GM19328 (cell line): ENCODE results near the gene CTF1.

Experiments
- ATAC-seq: cut with Tn5 transposase; IDR thresholded peaks from one replicate; pipeline ENCODE4 v1.9.1; 2021; ENCODE audit warnings: mild to moderate bottlenecking, moderate library complexity; ENCODE audit not compliant: unreplicated experiment

The CTF1 gene

DNA sequence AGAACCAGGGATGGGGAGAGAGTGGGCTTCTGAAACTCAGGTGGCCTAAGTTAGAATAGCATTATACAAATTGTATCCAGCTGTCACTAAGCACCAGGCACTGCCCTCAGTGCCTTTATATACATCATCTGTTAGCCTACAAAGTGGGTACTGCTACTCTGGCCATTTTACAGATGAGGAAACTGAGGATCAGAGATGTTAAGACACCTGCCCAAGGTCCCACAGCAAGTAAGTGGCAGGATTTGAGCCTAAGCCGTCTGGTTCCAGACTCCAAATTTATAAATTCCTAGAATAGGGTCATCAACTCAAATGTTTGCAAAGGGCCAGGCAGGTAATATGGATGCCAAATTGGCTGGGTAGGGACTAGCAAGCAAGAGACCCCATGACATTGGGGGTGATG is 54.8 kb downstream of the CTF1 start:
- ATAC-seq, result no peak

DNA sequence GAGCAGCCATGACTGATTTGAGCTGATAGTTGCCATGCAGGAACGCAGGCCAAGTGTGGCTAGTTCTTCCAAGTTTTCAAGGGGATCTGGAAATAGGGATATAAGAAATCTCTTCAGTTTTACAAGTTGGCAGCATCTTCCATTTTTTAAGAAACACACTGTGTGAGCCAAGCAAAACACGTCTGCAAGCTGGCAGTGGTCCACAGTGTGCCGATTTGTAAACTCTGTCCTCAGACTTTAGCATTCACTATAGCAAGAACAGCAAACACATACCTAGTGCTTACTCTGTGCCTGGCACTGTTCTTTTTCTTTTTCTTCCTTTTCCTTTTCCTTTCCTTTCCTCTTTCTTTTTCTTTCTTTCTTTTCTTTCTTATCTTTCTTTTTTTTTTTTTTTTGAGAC is 55.3 kb downstream of the CTF1 start:
- no peak for ATAC-seq

DNA sequence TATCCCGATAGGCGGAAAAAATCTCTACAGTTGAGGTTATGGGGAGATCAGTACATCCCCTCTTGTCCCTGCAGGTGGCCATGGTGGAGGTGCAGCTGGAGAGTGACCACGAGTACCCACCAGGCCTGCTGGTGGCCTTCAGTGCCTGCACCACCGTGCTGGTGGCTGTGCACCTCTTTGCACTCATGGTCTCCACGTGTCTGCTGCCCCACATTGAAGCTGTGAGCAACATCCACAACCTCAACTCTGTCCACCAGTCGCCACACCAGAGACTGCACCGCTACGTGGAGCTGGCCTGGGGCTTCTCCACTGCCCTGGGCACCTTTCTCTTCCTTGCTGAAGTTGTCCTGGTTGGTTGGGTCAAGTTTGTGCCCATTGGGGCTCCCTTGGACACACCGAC is 56.7 kb downstream of the CTF1 start:
- no peak for ATAC-seq
